Stimulated activated CD8-positive, alpha-beta memory T cell treated with anti-CD3 and anti-CD28 coated beads, Interleukin-2, amount 100 ng/mL, for 48 hours (primary cell): ENCODE results near the gene AGMO.

Experiments
- DNase-seq, 2 donors: peaks; one replicate each; pipeline ENCODE4 v3.0.0-alpha.2; 2020; ENCODE audit warnings: low read depth in 2 of 2

Gene AGMO

GRCh38 chr7:15219758-15220157, 342.1 kb downstream of the AGMO start:
- DNase-seq: no peak

- no peak for DNase-seq
These were observed 343.6 kb downstream of the AGMO start for GRCh38 chr7:15218261-15218660.

GRCh38 chr7:15215616-15216015, 346.2 kb downstream of the AGMO start:
- DNase-seq: no peak

GRCh38 chr7:15214976-15215375, 346.8 kb downstream of the AGMO start:
- DNase-seq: no peak

- DNase-seq: no peak
These were observed 348.7 kb downstream of the AGMO start for GRCh38 chr7:15213093-15213492.

GRCh38 chr7:15209429-15209828, 352.4 kb downstream of the AGMO start:
- no peak for DNase-seq

GRCh38 chr7:15204421-15204820, 357.4 kb downstream of the AGMO start:
- no peak for DNase-seq

- DNase-seq: no peak
These were observed 362.3 kb downstream of the AGMO start for GRCh38 chr7:15199482-15199881.

GRCh38 chr7:15197042-15197977, 364.5 kb downstream of the AGMO start:
- no peak for DNase-seq

GRCh38 chr7:15178065-15178464, 383.8 kb downstream of the AGMO start:
- no peak for DNase-seq

GRCh38 chr7:15176089-15176488, 385.7 kb downstream of the AGMO start:
- no peak for DNase-seq

GRCh38 chr7:15175152-15175551, 386.7 kb downstream of the AGMO start:
- DNase-seq: no peak

GRCh38 chr7:15174485-15174884, 387.3 kb downstream of the AGMO start:
- no peak for DNase-seq

- no peak for DNase-seq
These were observed 393.3 kb downstream of the AGMO start for GRCh38 chr7:15168489-15168888.

GRCh38 chr7:15167912-15168311, 393.9 kb downstream of the AGMO start:
- DNase-seq: no peak

GRCh38 chr7:15166620-15167019, 395.2 kb downstream of the AGMO start:
- DNase-seq: no peak

- no peak for DNase-seq
These were observed 402.6 kb downstream of the AGMO start for GRCh38 chr7:15159261-15159660.

GRCh38 chr7:15158141-15158810, 403.5 kb downstream of the AGMO start:
- no peak for DNase-seq
